GM11168 (cell line): ENCODE measurements around the gene SLC16A6.
"Not testable (repeated sequence)": the region's sequence is repeated elsewhere in the genome, so short reads cannot be mapped to it uniquely, and the experiment has no call there.

Experiments used
- in situ Hi-C: fragments of 300-500 bp; cut with MboI; formaldehyde crosslinking; loops from one replicate; pipeline ENCODE4 v1.12.0; 2022; ENCODE audit warnings: low sequenced_read_pairs; ENCODE audit not compliant: unreplicated experiment

The SLC16A6 gene

GRCh38 chr17:68255151-68255550 is 35.8 kb downstream of the SLC16A6 start:
- in situ Hi-C loops, result no loop called here

DNA sequence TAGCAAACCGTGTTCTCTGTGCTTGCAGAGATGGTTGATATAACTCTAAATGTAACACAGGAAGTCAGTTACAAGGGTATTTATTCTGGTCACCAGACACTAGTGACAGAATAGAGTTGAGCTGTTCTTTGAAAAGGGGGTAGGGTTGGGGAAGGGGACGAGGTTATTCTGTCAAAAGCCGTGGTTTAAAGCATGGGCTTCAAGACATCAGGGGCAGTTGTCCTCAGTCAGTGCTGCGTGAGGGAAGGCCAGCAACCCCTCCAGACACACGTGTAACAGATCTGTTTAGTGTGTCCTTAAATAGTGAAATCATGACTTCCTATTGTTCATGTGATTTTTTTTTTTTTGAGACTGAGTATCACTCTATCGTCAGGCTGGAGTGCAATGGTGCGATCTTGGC is 37.5 kb downstream of the SLC16A6 start:
- in situ Hi-C loops, result loop anchor here (5.0 kb wide), 1 partner anchor 204 kb away; the partner anchor contains the start of gene WIPI1

DNA sequence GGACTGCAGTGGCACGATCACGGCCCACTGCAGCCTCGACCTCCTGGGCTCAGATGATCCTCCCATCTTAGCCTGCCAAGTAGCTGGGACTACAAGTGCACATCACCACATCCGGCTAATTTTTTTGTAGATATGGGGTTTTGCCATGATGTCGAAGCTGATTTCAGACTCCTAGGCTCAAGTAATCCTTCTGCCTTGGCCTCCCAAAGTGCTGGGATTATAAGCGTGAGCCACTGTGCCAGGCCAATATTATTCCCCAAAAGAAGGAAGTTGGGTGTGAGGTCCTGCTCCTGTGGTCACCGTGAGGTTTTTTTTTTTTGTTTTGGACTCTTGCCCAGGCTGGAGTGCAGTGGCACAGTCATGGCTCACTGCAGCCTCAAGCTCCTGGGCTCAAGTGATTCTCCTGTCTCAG is 41.6 kb downstream of the SLC16A6 start:
- in situ Hi-C loops, result no loop called here

GRCh38 chr17:68248891-68249290 is 42.0 kb downstream of the SLC16A6 start:
- in situ Hi-C loops, result no loop called here

- in situ Hi-C loops, result no loop called here
Measured at GRCh38 chr17:68248199-68248825, 42.6 kb downstream of the SLC16A6 start.

- in situ Hi-C loops, result no loop called here
Measured at GRCh38 chr17:68247445-68248198, 43.3 kb downstream of the SLC16A6 start, which contains the start of gene AMZ2. Gene AMZ2, plus strand, starts transcription at chr17:68248043. Its CDS starts 2,145 bp downstream, at chr17:68250188.

DNA sequence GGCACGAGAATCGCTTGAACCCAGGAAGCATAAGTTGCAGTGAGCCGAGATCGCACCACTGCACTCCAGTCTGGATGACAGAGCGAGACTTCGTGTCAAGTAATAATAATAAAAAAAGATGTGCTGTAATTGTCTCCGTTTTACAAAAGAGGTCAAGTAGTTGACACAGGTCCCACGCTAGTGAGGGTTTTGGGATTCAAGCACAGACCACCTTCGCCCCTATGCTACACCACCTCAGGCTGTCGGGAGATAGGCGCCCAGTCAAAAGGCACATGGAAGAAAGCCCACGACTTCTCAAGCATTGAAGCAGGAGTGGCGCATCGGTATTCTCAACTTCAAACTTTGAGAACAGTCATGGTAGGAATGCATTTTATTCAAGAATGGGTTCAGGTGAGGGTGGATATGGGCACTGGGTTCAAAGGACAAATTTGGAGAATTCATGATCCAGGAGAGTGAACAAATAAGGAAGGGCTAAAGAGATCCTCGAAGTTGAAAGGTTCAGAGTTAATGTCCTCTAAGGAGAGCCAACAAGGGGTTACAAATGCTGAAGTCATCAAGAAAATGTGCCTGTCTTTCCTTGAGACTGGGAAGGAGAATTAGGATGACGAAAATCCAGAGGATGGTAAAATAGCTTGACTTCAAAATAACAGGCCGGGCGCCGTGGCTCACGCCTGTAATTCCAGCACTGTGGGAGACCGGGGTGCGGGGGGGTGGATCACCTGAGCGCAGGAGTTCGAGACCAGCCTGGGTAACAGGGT is 44.5 kb downstream of the SLC16A6 start:
- in situ Hi-C loops, result no loop called here

DNA sequence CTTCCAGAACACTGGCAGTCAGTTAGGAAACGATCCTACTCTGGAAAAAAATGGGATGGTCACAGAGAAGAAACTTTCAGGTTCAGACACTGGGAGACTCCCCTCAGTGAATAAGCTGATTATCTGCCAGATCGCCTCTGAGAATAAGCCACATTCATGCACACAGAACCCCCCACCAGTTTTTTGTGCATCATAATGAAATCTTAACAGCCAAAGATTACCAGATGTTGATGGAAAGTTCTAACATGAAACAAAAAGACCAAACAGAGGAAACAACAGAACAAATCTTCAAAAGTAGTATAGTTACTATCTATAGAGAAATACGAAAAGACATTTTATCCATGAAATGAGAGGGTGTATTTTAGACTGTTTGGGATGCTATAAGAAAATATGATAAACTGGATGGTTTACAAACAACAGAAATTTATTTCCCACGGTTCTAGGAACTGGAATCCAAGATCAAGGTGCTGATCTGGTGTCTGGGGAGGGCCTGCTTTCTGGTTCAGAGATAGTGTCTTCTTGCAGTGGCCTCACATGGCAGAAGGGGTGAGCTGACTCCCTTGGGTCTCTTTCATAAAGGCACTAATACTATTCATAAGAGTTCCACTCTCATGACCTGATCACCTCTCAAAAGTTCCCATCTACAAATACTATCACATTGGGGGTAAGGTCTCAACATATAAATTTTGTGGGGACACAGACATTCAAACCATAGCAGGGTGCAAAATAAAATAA is 51.1 kb downstream of the SLC16A6 start:
- in situ Hi-C loops, result no loop called here

- in situ Hi-C loops, result no loop called here
Measured at GRCh38 chr17:68238871-68239253, 52.1 kb downstream of the SLC16A6 start.

- in situ Hi-C loops, result no loop called here
Measured at GRCh38 chr17:68238164-68238870, 52.6 kb downstream of the SLC16A6 start.

DNA sequence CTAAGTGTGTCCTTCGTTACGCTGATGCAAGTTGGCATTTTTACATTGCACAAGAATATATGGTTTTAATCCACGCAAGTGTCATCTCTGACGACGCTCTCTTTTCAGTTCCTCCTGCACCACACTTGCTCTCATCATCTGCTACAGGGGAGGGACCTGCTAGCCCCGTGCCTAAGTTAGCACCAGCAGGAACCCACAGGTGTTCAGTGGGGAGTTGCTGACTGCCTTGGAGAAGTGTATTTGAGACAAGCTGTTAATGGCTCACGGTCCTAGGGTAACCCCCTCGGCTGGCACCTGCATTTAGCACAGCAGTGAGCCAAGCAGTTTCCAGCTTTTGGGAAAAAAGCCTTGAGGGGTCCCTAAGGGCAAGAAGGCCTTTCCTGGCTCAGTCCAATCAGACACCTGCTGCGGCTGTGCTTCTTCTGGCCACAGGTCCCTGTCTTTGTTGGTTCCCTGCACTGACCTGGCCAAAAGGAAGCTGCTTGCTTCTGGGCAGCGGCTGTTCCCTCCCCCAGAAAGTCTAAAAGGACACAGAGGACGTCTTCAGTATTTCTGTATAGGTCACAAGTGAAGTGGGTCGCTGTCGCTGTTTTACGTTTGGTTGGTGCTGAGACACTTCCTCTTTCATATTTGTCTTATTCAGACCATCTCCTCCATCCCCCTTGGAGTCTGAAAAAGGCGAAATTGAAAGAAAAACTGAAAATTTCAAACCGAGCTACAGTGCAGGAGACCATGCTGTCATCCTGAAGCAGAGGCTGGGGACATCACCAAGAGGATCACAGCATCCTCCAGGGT is 53.4 kb downstream of the SLC16A6 start:
- in situ Hi-C loops, result not testable (repeated sequence)

GRCh38 chr17:68235336-68235791 is 55.6 kb downstream of the SLC16A6 start:
- in situ Hi-C loops, result not testable (repeated sequence)

GRCh38 chr17:68234726-68235335 is 56.1 kb downstream of the SLC16A6 start:
- in situ Hi-C loops, result not testable (repeated sequence)

GRCh38 chr17:68232741-68233140 is 58.2 kb downstream of the SLC16A6 start:
- in situ Hi-C loops, result not testable (repeated sequence)

DNA sequence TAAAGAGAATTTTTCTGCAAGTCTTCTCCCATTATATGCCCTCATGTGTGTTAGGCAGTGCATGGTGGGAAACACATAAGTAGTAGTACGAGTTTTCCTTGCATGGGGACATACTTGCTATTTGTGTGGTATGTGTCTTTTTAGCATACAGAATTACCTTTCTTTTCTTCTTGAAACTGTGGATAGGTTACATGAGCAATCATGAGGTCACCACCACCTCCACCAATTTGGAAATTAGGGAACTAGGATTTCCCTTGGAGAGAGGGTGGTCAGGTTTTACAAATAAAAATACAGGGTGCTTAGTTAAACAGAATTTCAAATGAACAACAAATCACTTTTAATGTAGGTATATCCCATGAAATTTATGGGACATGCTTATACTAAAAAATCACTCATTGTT is 59.4 kb downstream of the SLC16A6 start:
- in situ Hi-C loops, result no loop called here

DNA sequence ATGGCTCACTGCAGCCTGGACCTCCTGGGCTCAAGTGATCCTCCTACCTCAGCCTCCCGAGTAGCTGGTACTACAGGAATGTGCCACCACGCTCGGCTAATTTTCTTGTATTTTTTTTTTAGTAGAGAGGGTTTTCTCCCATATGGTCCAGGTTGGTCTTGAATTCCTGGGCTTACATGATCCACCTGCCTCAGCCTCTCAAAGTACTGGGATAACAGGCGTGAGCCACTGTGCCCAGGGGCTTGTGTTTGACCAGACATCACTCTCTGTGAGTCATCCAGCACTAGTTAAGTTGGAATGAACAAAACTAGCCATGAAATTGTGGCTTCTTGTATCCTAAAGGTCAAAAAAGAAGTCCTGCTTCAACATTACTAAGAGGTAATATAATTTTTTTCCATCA is 59.8 kb downstream of the SLC16A6 start:
- in situ Hi-C loops, result not testable (repeated sequence)

- in situ Hi-C loops, result no loop called here
Measured at GRCh38 chr17:68229619-68230018, 61.3 kb downstream of the SLC16A6 start.

DNA sequence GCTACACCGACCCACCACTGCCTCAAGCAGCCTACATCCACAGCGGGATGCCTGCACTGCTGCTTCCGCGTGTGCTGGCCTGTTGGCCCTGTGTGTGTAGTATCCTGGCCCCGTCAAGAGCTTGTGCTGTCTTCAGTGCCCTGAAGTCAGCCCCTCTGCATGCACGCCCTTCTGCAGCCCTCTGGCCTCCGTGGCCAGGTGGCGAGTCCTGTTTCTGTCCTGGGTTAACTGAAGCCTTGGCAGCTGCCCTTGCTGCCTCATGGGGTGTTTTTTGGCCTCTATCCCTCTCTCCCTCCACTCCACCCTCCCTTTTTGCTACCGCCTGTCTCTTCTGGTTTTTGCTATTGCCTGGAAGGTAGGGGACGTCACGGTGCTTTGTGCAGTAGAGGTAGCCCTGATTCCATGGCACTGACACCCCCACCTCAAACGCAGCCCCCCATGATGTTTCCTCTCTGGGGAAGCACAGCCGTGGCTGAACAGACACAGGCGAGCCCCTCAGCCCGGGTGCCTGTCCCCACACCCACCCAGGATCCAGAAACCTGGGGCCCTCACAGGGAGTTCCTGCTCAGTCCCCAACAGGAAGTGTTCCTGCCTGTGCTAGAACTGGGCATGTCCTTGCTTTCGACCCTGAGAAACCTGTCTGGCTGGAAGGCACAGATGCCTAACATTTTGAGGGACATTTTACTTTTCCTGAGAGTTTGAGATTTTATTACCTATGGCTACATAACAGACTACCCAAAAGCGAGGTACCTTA is 61.9 kb downstream of the SLC16A6 start:
- in situ Hi-C loops, result no loop called here
